HG03135 (cell line): Measurements from ENCODE around the gene WDPCP.

Experiments
- ATAC-seq: cut with Tn5 transposase; IDR thresholded peaks from one replicate; pipeline ENCODE4 v1.9.1; 2021; ENCODE audit warnings: mild to moderate bottlenecking, moderate library complexity; ENCODE audit not compliant: unreplicated experiment

WDPCP gene

GRCh38 chr2:63545023-63545422, 43.3 kb downstream of the WDPCP start:
- ATAC-seq, result no peak

GRCh38 chr2:63544017-63544627, 44.2 kb downstream of the WDPCP start:
- ATAC-seq, result no peak

- no peak for ATAC-seq
These were observed 48.7 kb downstream of the WDPCP start for GRCh38 chr2:63539416-63540162.

GRCh38 chr2:63538390-63538789, 49.9 kb downstream of the WDPCP start:
- no peak for ATAC-seq

GRCh38 chr2:63537306-63537705, 51.0 kb downstream of the WDPCP start:
- ATAC-seq, result no peak

GRCh38 chr2:63530704-63531279, 57.5 kb downstream of the WDPCP start:
- ATAC-seq, result no peak

- no peak for ATAC-seq
These were observed 62.4 kb downstream of the WDPCP start for GRCh38 chr2:63525905-63526304.

GRCh38 chr2:63522950-63523349, 65.3 kb downstream of the WDPCP start:
- no peak for ATAC-seq

GRCh38 chr2:63520793-63521192, 67.5 kb downstream of the WDPCP start:
- no peak for ATAC-seq

GRCh38 chr2:63514781-63515180, 73.5 kb downstream of the WDPCP start:
- no peak for ATAC-seq

GRCh38 chr2:63514237-63514716, 74.0 kb downstream of the WDPCP start:
- ATAC-seq, result no peak

GRCh38 chr2:63506320-63506719, 82.0 kb downstream of the WDPCP start:
- no peak for ATAC-seq

GRCh38 chr2:63503818-63504217, 84.5 kb downstream of the WDPCP start:
- ATAC-seq, result no peak

GRCh38 chr2:63500398-63500797, 87.9 kb downstream of the WDPCP start:
- ATAC-seq, result no peak

GRCh38 chr2:63497576-63497975, 90.7 kb downstream of the WDPCP start:
- no peak for ATAC-seq

GRCh38 chr2:63494968-63495367, 93.3 kb downstream of the WDPCP start:
- ATAC-seq, result no peak

- no peak for ATAC-seq
These were observed 94.2 kb downstream of the WDPCP start for GRCh38 chr2:63494100-63494499.

- ATAC-seq, result no peak
These were observed 100.1 kb downstream of the WDPCP start for GRCh38 chr2:63488118-63488713.

GRCh38 chr2:63486861-63487290, 101.4 kb downstream of the WDPCP start:
- no peak for ATAC-seq

- ATAC-seq, result no peak
These were observed 103.4 kb downstream of the WDPCP start for GRCh38 chr2:63484901-63485300.

- ATAC-seq, result no peak
These were observed 103.8 kb downstream of the WDPCP start for GRCh38 chr2:63484481-63484880.

GRCh38 chr2:63477686-63478085, 110.6 kb downstream of the WDPCP start:
- no peak for ATAC-seq
